ENCODE measurements around the gene RARB.
A peak's percentile ranks its signal among the peaks of the same experiment; 100 is the strongest.

The RARB gene

DNA sequence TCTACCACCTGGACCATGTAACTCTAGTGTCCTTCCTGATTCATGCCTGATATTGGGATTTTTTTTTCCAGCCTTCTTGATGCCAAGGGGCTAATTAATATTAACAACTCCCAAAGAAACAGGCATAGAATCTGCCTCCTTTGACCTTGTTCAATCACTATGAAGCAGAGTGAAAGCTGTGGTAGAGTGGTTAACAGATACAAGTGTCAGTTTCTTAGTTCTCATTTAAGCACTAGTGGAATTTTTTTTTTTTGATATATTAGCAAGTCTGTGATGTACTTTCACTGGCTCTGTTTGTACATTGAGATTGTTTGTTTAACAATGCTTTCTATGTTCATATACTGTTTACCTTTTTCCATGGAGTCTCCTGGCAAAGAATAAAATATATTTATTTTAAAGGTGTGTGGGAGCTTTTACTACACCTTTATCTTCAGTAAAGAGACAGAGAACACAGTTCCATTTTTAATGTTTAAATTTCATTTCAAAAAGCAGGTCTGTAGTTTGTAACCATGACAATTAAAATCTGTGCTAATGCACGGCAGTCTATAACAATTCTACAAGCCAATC, 169.6 kb downstream of the RARB start:
- no peaks in the 10 kb centered on the region for H3K4me1 Mint-ChIP-seq
- H3K27me3 Mint-ChIP-seq, result no peaks in the 10 kb centered on the region
- DNase-seq (ENCODE audit: low spot score in 2 of 2), result no peak
- H3K27ac Mint-ChIP-seq (ENCODE audit: low read depth), result peak overlapping the region; percentile 54
- no peak overlapping the region for H3K4me3 Mint-ChIP-seq
- ATAC-seq (replicated peaks; ENCODE audit: extremely low read depth, poor library complexity, severe bottlenecking), result no peak
- no peaks in the 10 kb centered on the region for H3K9me3 Mint-ChIP-seq
- H3K36me3 Mint-ChIP-seq (ENCODE audit: insufficient read depth), result peaks cover 36% of the 10 kb centered on the region

- Mint-ChIP-seq H3K9me3 (no peaks in the 10 kb centered on the region), H3K4me1 (no peaks in the 10 kb centered on the region), H3K27ac (ENCODE audit: low read depth) (peak overlapping the region; percentile 46), H3K36me3 (ENCODE audit: insufficient read depth) (peaks cover 66% of the 10 kb centered on the region), H3K27me3 (no peaks in the 10 kb centered on the region), H3K4me3 (no peak overlapping the region)
- DNase-seq (ENCODE audit: low spot score in 2 of 2) (no peak), ATAC-seq (replicated peaks; ENCODE audit: extremely low read depth, poor library complexity, severe bottlenecking) (no peak)
Observed at GRCh38 chr3:25603703-25604102, 175.6 kb downstream of the RARB start.

DNA sequence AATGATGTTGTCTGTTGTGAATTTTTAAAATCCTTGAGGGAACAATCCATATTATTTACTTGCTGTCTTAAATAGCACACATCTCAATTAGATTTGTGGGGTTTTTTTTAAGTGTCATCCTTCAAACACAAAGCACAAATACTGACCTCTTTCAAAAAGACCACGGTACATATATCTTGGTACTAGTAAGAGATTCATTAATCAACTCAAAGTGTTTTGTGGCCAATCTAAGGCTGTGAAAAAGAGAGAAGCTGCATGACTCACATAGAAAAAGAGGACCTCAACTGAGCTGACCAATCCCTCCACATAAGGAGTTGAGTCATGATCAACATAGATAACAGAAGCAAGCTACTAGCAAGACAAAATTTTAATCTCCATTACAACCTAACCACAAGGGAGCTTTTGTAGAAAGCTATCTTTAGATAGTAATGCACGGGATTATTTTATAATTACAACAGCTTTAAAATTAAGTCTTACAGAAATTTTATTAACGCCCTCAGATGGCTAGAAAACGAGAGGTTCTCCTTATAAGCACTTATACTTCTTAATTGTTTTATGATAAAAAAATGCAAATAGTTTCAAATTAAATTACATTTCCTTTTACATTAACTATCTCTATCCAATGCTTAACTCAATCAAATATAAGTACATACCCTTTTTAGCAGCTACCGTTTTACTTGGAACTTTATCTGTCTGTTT, 176.2 kb downstream of the RARB start:
- H3K4me1 Mint-ChIP-seq, result no peaks in the 10 kb centered on the region
- no peak for DNase-seq (ENCODE audit: low spot score in 2 of 2)
- H3K9me3 Mint-ChIP-seq, result no peaks in the 10 kb centered on the region
- H3K4me3 Mint-ChIP-seq, result no peak overlapping the region
- ATAC-seq (replicated peaks; ENCODE audit: extremely low read depth, poor library complexity, severe bottlenecking), result no peak
- no peaks in the 10 kb centered on the region for H3K27me3 Mint-ChIP-seq
- peak overlapping the region; percentile 46 for H3K27ac Mint-ChIP-seq (ENCODE audit: low read depth)
- peaks cover 63% of the 10 kb centered on the region for H3K36me3 Mint-ChIP-seq (ENCODE audit: insufficient read depth)

DNA sequence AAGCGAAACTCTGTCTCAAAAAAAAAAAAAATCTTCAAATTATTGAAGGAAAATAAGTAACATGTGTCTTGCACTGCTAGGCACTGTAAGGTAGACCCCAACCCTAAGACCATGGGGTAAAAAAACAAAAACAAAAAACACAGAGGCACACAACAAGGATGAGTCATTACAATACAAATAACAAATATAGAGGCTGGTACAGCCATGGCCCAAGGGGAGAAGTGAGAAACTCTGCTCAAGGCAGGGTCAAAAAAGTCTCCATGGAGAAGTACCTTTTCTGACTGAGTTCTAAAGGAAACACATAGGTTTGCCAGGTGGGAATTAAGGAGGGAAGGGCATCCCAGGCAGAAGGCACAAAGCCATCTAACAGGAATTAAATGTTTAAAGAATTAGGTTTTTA, 182.1 kb downstream of the RARB start:
- Mint-ChIP-seq H3K27ac (ENCODE audit: low read depth) (peak overlapping the region; percentile 56), H3K36me3 (ENCODE audit: insufficient read depth) (peaks cover 71% of the 10 kb centered on the region), H3K27me3 (no peaks in the 10 kb centered on the region), H3K9me3 (no peaks in the 10 kb centered on the region), H3K4me3 (no peak overlapping the region), H3K4me1 (peaks cover 16% of the 10 kb centered on the region)
- no peak for DNase-seq (ENCODE audit: low spot score in 2 of 2)
- ATAC-seq (replicated peaks; ENCODE audit: extremely low read depth, poor library complexity, severe bottlenecking), result no peak

GRCh38 chr3:25610779-25611178, 182.7 kb downstream of the RARB start:
- ATAC-seq (replicated peaks; ENCODE audit: extremely low read depth, poor library complexity, severe bottlenecking), result no peak
- peaks cover 16% of the 10 kb centered on the region for H3K4me1 Mint-ChIP-seq
- no peaks in the 10 kb centered on the region for H3K27me3 Mint-ChIP-seq
- no peak overlapping the region for H3K4me3 Mint-ChIP-seq
- H3K27ac Mint-ChIP-seq (ENCODE audit: low read depth), result peak overlapping the region; percentile 56
- DNase-seq (ENCODE audit: low spot score in 2 of 2), result no peak
- H3K36me3 Mint-ChIP-seq (ENCODE audit: insufficient read depth), result peaks cover 67% of the 10 kb centered on the region
- no peaks in the 10 kb centered on the region for H3K9me3 Mint-ChIP-seq

- no peak overlapping the region for H3K4me3 Mint-ChIP-seq
- H3K36me3 Mint-ChIP-seq (ENCODE audit: insufficient read depth), result peaks cover 65% of the 10 kb centered on the region
- no peaks in the 10 kb centered on the region for H3K9me3 Mint-ChIP-seq
- ATAC-seq (replicated peaks; ENCODE audit: extremely low read depth, poor library complexity, severe bottlenecking) (no peak), DNase-seq (ENCODE audit: low spot score in 2 of 2) (no peak)
- H3K27me3 Mint-ChIP-seq, result no peaks in the 10 kb centered on the region
- H3K27ac Mint-ChIP-seq (ENCODE audit: low read depth), result no peak overlapping the region
- peaks cover 16% of the 10 kb centered on the region for H3K4me1 Mint-ChIP-seq
Observed at GRCh38 chr3:25611193-25611592, 183.1 kb downstream of the RARB start.

GRCh38 chr3:25618028-25618427, 190.0 kb downstream of the RARB start:
- ATAC-seq (replicated peaks; ENCODE audit: extremely low read depth, poor library complexity, severe bottlenecking) (no peak), DNase-seq (ENCODE audit: low spot score in 2 of 2) (no peak)
- Mint-ChIP-seq H3K4me1 (peaks cover 12% of the 10 kb centered on the region), H3K36me3 (ENCODE audit: insufficient read depth) (peaks cover 54% of the 10 kb centered on the region), H3K4me3 (no peak overlapping the region), H3K9me3 (no peaks in the 10 kb centered on the region), H3K27ac (ENCODE audit: low read depth) (peak overlapping the region; percentile 21), H3K27me3 (no peaks in the 10 kb centered on the region)

GRCh38 chr3:25619382-25619781, 191.3 kb downstream of the RARB start:
- no peak overlapping the region for H3K4me3 Mint-ChIP-seq
- H3K36me3 Mint-ChIP-seq (ENCODE audit: insufficient read depth), result peaks cover 53% of the 10 kb centered on the region
- H3K9me3 Mint-ChIP-seq, result no peaks in the 10 kb centered on the region
- DNase-seq (ENCODE audit: low spot score in 2 of 2) (no peak), ATAC-seq (replicated peaks; ENCODE audit: extremely low read depth, poor library complexity, severe bottlenecking) (no peak)
- H3K4me1 Mint-ChIP-seq, result peaks cover 12% of the 10 kb centered on the region
- H3K27me3 Mint-ChIP-seq, result no peaks in the 10 kb centered on the region
- H3K27ac Mint-ChIP-seq (ENCODE audit: low read depth), result peak overlapping the region; percentile 21

DNA sequence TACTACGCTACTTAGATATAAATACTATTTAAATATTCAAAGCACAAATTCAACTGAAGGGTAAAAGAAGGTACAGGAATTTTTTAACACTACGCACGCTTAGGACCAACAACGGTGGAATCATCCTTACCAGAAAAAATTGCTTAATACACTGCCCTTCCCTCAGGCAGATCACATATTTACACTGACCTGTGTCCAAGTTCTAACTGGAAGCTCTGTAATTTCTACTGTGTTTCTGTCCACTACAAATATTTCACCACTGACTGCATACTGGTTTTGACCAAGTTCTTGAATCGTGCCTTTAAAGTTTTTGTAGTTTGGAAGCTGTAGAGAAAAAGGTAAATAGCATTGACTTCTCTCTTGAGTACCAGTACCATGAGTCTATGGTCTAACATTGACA, 192.4 kb downstream of the RARB start:
- H3K4me1 Mint-ChIP-seq, result peaks cover 12% of the 10 kb centered on the region
- no peak overlapping the region for H3K27ac Mint-ChIP-seq (ENCODE audit: low read depth)
- ATAC-seq (replicated peaks; ENCODE audit: extremely low read depth, poor library complexity, severe bottlenecking) (no peak), DNase-seq (ENCODE audit: low spot score in 2 of 2) (no peak)
- H3K27me3 Mint-ChIP-seq, result no peaks in the 10 kb centered on the region
- no peak overlapping the region for H3K4me3 Mint-ChIP-seq
- H3K36me3 Mint-ChIP-seq (ENCODE audit: insufficient read depth), result peaks cover 56% of the 10 kb centered on the region
- H3K9me3 Mint-ChIP-seq, result no peaks in the 10 kb centered on the region

DNA sequence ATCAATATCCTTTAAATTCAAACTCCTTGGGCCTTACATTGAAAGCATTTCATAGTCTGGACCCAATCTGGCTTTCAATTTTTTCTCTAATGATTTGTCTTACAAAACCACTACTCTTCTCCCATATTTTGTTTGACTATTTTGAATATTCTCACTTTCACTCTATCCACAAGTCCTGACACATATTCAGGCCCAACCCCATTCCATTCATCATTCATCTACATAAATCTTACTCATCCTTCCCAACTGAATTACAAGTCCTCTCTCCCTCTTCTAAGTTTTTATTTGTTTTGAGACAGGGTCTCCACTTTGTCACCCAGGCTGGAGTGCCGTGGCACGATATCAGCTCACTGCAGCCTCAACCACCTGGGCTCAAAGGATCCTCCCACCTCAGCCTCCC, 193.0 kb downstream of the RARB start:
- H3K4me1 Mint-ChIP-seq, result peaks cover 12% of the 10 kb centered on the region
- ATAC-seq (replicated peaks; ENCODE audit: extremely low read depth, poor library complexity, severe bottlenecking) (no peak), DNase-seq (ENCODE audit: low spot score in 2 of 2) (no peak)
- H3K9me3 Mint-ChIP-seq, result no peaks in the 10 kb centered on the region
- H3K27me3 Mint-ChIP-seq, result no peaks in the 10 kb centered on the region
- H3K27ac Mint-ChIP-seq (ENCODE audit: low read depth), result no peak overlapping the region
- no peak overlapping the region for H3K4me3 Mint-ChIP-seq
- H3K36me3 Mint-ChIP-seq (ENCODE audit: insufficient read depth), result peaks cover 58% of the 10 kb centered on the region

DNA sequence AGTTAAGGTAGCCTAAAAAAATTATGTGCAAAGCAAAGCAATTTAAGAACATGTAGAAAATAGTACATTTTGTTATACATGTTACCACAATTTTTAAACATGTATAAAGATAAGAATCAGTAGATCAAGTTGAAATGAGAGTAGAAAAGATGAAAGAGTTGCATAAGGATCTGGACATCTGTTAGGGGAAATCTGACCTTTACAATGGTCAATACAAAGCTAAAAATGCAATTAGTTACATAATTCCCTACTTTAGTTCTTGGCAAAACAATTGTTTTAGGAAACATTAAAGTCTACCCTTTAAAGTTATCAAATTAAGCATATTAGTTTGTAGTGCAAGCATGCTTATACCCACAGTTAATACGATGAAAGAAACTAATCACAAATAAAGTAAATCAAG, 203.9 kb downstream of the RARB start:
- no peaks in the 10 kb centered on the region for H3K9me3 Mint-ChIP-seq
- ATAC-seq (replicated peaks; ENCODE audit: extremely low read depth, poor library complexity, severe bottlenecking), result no peak
- H3K27ac Mint-ChIP-seq (ENCODE audit: low read depth), result no peak overlapping the region
- H3K4me1 Mint-ChIP-seq, result peaks cover 16% of the 10 kb centered on the region
- H3K4me3 Mint-ChIP-seq, result no peak overlapping the region
- peaks cover 68% of the 10 kb centered on the region for H3K36me3 Mint-ChIP-seq (ENCODE audit: insufficient read depth)
- DNase-seq (ENCODE audit: low spot score in 2 of 2), result no peak
- H3K27me3 Mint-ChIP-seq, result no peaks in the 10 kb centered on the region

DNA sequence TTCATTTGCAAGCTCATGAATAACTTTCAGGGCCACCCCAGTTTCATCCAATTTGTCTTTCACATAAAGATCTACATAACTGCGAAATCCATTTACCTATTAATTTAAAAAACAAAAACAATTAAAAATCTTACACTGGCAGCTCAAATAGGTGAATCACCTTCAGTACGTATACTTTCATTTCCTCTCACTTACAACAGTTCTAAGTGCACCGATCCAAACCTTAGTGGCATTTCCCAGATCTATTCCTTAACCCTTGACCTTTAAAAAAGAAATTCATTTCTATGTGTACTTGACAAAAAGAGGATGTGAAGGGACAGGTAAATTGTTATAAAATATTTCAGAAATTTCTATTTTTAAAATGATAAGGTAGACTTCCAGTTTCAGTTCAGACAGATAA, 205.9 kb downstream of the RARB start:
- H3K27me3 Mint-ChIP-seq, result no peaks in the 10 kb centered on the region

DNA sequence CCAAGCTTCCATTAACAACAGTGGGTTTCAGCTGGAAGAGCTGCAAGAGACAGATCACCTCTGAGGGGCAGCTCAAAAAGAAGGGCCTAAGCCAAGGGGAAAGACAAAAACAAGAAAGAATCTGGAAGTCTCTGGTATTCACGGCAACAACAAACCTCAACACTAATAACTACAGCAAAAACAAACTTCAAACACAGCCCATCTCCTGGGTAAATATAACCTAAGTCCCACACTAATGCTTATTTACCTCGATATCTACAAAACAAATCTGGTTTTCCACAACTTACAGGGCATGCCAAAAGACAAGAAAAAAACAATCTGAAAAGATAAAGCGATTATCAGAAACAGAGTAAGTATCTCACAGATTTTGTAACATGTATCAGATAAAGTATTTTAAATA, 207.0 kb downstream of the RARB start:
- DNase-seq (ENCODE audit: low spot score in 2 of 2) (no peak), ATAC-seq (replicated peaks; ENCODE audit: extremely low read depth, poor library complexity, severe bottlenecking) (no peak)
- Mint-ChIP-seq H3K4me3 (no peak overlapping the region), H3K36me3 (ENCODE audit: insufficient read depth) (peaks cover 63% of the 10 kb centered on the region), H3K27me3 (no peaks in the 10 kb centered on the region), H3K27ac (ENCODE audit: low read depth) (peak overlapping the region; percentile 56), H3K9me3 (no peaks in the 10 kb centered on the region), H3K4me1 (peaks cover 16% of the 10 kb centered on the region)

More for the DNA sequence above, 205.9 kb downstream of the RARB start:
- no peak for DNase-seq (ENCODE audit: low spot score in 2 of 2)
- Mint-ChIP-seq H3K27ac (ENCODE audit: low read depth) (peak overlapping the region; percentile 56), H3K9me3 (no peaks in the 10 kb centered on the region), H3K36me3 (ENCODE audit: insufficient read depth) (peaks cover 65% of the 10 kb centered on the region), H3K4me1 (peaks cover 16% of the 10 kb centered on the region), H3K4me3 (no peak overlapping the region)
- no peak for ATAC-seq (replicated peaks; ENCODE audit: extremely low read depth, poor library complexity, severe bottlenecking)

Measured in central memory CD8-positive, alpha-beta T cell (primary cell).